OCI-LY1 (cell line): ENCODE data around the gene GPRC5C.

Experiments
- EZH2 ChIP-seq: fragments of 200-600 bp; sonication (generic), shearing (Covaris generic); IDR thresholded peaks from 2 replicates; pipeline ENCODE4 v1.8.0; 2017; ENCODE audit warnings: borderline replicate concordance, mixed run types, mild to moderate bottlenecking, antibody characterized with exemption, low read length, moderate library complexity, mixed read lengths
- TF ChIP-seq, protein P1 (sequence below): fragments of 200-600 bp; sonication (generic), shearing (Covaris generic); IDR thresholded peaks from 2 replicates; pipeline ENCODE4 v1.5.1; 2017; ENCODE audit warnings: mild to moderate bottlenecking, antibody characterized with exemption, low read length, moderate library complexity, mixed read lengths

DNA sequence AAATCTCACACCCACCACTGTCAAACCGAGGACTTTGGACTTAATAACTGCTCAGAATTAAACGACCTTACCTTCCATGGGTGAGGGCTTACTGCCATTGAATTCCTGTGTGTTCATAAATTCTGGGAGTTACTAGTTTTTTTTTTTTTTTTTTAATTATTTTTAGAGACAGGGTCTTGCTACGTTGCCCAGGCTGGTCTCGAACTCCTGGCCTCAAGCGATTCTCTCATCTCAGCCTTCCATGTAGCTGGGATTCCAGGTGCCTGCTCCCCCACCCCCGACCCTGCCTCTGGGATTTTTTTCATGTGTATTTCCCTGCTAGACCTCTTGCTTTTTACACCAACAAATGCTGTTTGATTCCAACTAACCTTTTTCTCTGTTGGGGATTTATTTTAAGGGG, 19.7 kb downstream of the GPRC5C start:
- TF ChIP-seq, protein P1, sequence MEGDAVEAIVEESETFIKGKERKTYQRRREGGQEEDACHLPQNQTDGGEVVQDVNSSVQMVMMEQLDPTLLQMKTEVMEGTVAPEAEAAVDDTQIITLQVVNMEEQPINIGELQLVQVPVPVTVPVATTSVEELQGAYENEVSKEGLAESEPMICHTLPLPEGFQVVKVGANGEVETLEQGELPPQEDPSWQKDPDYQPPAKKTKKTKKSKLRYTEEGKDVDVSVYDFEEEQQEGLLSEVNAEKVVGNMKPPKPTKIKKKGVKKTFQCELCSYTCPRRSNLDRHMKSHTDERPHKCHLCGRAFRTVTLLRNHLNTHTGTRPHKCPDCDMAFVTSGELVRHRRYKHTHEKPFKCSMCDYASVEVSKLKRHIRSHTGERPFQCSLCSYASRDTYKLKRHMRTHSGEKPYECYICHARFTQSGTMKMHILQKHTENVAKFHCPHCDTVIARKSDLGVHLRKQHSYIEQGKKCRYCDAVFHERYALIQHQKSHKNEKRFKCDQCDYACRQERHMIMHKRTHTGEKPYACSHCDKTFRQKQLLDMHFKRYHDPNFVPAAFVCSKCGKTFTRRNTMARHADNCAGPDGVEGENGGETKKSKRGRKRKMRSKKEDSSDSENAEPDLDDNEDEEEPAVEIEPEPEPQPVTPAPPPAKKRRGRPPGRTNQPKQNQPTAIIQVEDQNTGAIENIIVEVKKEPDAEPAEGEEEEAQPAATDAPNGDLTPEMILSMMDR: no peak
- no peak for TF ChIP-seq EZH2
